ENCODE data around the gene EXOSC10.

Gene EXOSC10

DNA sequence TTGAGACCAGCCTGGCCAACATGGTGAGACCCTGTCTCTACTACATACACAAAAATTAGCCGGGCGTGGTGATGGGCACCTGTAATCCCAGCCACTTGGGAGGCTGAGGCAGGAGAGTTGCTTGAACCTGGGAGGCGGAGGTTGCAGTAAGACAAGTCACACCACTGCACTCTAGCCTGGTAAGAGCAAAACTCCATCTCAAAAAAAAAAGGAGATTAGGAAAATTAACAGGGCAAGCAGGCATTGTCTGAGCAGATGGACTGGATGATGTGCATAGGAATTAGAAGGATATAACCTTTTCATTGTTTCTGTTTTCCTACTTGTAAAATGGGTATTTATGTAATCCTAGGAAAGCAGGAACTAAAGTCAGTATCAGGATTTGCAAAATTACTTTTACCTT is 71.7 kb downstream of the EXOSC10 start:
- TF ChIP-seq, protein P1, sequence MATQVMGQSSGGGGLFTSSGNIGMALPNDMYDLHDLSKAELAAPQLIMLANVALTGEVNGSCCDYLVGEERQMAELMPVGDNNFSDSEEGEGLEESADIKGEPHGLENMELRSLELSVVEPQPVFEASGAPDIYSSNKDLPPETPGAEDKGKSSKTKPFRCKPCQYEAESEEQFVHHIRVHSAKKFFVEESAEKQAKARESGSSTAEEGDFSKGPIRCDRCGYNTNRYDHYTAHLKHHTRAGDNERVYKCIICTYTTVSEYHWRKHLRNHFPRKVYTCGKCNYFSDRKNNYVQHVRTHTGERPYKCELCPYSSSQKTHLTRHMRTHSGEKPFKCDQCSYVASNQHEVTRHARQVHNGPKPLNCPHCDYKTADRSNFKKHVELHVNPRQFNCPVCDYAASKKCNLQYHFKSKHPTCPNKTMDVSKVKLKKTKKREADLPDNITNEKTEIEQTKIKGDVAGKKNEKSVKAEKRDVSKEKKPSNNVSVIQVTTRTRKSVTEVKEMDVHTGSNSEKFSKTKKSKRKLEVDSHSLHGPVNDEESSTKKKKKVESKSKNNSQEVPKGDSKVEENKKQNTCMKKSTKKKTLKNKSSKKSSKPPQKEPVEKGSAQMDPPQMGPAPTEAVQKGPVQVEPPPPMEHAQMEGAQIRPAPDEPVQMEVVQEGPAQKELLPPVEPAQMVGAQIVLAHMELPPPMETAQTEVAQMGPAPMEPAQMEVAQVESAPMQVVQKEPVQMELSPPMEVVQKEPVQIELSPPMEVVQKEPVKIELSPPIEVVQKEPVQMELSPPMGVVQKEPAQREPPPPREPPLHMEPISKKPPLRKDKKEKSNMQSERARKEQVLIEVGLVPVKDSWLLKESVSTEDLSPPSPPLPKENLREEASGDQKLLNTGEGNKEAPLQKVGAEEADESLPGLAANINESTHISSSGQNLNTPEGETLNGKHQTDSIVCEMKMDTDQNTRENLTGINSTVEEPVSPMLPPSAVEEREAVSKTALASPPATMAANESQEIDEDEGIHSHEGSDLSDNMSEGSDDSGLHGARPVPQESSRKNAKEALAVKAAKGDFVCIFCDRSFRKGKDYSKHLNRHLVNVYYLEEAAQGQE (IDR thresholded peaks at IDR 0.05; ENCODE audit: insufficient read depth in 1 of 2, low read depth in 2 of 2, low read length in 2 of 2): no peak
- TF ChIP-seq TAF1 (IDR thresholded peaks at IDR 0.05; ENCODE audit: borderline replicate concordance, insufficient read depth, low read length) (no peak), SIN3A (IDR thresholded peaks at IDR 0.05; ENCODE audit: borderline replicate concordance, insufficient read depth, low read length) (no peak), FOXP2 (optimal IDR thresholded peaks at IDR 0.05; ENCODE audit: borderline replicate concordance, extremely low read depth, extremely low read length, insufficient read depth) (no peak), POLR2AphosphoS5 (IDR thresholded peaks at IDR 0.05; ENCODE audit: low read depth, low read length) (no peak)

DNA sequence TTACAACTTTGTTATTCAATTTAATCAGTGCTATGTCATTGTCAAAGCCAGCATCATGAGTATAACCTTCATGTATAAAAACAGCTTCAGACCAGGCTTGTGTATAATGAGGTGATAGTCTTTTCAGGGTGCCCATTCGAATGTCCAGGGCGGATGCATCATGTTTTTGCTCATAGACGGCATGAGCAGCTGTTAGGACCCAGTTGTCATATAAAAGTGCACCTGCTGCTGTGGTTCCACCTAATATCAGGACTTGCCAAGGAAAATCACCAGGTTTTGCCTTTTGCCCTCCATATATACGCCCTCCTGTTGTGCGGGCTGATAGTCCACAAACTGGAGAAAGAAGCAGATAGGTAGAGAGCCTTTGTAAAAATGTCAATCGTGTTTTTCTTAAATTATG is 72.4 kb downstream of the EXOSC10 start:
- TF ChIP-seq, protein P1 (IDR thresholded peaks at IDR 0.05; ENCODE audit: insufficient read depth in 1 of 2, low read depth in 2 of 2, low read length in 2 of 2): no peak
- TF ChIP-seq TAF1 (IDR thresholded peaks at IDR 0.05; ENCODE audit: borderline replicate concordance, insufficient read depth, low read length) (no peak), POLR2AphosphoS5 (IDR thresholded peaks at IDR 0.05; ENCODE audit: low read depth, low read length) (no peak), SIN3A (IDR thresholded peaks at IDR 0.05; ENCODE audit: borderline replicate concordance, insufficient read depth, low read length) (no peak), FOXP2 (optimal IDR thresholded peaks at IDR 0.05; ENCODE audit: borderline replicate concordance, extremely low read depth, extremely low read length, insufficient read depth) (no peak)

DNA sequence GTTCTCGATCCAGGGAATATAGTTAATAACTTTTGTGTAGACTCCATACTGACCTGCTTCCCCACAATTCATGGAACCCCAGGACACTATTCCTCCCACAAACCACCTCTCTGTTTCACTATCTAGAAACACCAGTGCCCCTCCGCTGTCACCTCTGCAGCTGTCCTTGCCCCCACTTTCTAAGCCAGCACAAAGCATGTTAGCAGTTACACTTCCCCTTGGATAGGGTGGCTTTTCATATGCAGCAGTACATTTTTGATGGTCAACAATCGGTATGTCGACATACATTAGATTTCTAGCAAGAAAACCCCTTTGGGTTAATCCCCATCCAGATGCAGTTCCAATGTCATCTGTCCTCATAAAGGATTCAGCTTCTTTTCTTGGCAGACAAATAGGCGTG is 72.8 kb downstream of the EXOSC10 start:
- TF ChIP-seq, protein P1 (IDR thresholded peaks at IDR 0.05; ENCODE audit: insufficient read depth in 1 of 2, low read depth in 2 of 2, low read length in 2 of 2): no peak
- no peak for TF ChIP-seq POLR2AphosphoS5 (IDR thresholded peaks at IDR 0.05; ENCODE audit: low read depth, low read length)
- TF ChIP-seq SIN3A (IDR thresholded peaks at IDR 0.05; ENCODE audit: borderline replicate concordance, insufficient read depth, low read length): no peak
- no peak for TF ChIP-seq FOXP2 (optimal IDR thresholded peaks at IDR 0.05; ENCODE audit: borderline replicate concordance, extremely low read depth, extremely low read length, insufficient read depth)
- TF ChIP-seq TAF1 (IDR thresholded peaks at IDR 0.05; ENCODE audit: borderline replicate concordance, insufficient read depth, low read length): no peak

DNA sequence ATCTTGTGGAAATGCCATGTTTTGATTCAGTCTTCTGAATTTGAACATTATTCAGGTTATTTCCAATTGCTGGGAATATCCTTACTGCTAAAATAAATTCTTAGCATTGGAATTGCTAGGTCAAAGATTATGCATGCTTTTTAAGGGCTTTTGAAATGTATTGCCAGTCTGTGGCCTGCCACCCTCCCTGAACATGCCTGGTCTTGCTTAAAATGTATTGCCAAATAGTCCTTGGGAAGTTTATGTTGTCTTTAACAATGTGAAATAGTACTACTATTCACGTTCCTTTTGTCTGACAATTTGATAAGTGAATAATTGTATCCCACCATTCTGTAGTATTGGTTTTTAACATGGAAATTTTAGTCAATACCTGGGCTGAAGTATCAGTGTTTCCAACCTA is 73.6 kb downstream of the EXOSC10 start:
- TF ChIP-seq SIN3A (IDR thresholded peaks at IDR 0.05; ENCODE audit: borderline replicate concordance, insufficient read depth, low read length) (no peak), FOXP2 (optimal IDR thresholded peaks at IDR 0.05; ENCODE audit: borderline replicate concordance, extremely low read depth, extremely low read length, insufficient read depth) (no peak), TAF1 (IDR thresholded peaks at IDR 0.05; ENCODE audit: borderline replicate concordance, insufficient read depth, low read length) (no peak), POLR2AphosphoS5 (IDR thresholded peaks at IDR 0.05; ENCODE audit: low read depth, low read length) (no peak)
- TF ChIP-seq, protein P1 (IDR thresholded peaks at IDR 0.05; ENCODE audit: insufficient read depth in 1 of 2, low read depth in 2 of 2, low read length in 2 of 2): no peak

DNA sequence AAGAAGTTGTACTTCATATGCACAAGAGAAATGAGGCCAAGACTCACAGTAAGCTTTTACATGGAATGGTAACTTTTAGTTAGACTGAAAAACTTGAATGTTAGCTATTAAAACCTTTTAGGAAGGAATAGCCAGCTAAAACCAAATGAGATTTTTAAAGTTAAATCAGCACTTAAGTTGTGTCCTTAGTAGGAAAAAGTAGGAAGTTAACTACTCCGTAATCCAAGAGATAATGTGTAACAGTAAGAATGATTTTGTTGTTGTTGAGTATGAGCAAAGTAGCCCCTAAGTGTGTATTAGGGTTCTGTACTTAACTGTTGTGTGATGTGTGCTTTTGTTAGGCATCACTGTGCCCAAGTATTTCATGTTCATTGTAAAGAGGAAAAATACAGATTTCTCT is 74.1 kb downstream of the EXOSC10 start:
- TF ChIP-seq, protein P1 (IDR thresholded peaks at IDR 0.05; ENCODE audit: insufficient read depth in 1 of 2, low read depth in 2 of 2, low read length in 2 of 2): no peak
- TF ChIP-seq SIN3A (IDR thresholded peaks at IDR 0.05; ENCODE audit: borderline replicate concordance, insufficient read depth, low read length) (no peak), TAF1 (IDR thresholded peaks at IDR 0.05; ENCODE audit: borderline replicate concordance, insufficient read depth, low read length) (no peak), POLR2AphosphoS5 (IDR thresholded peaks at IDR 0.05; ENCODE audit: low read depth, low read length) (no peak), FOXP2 (optimal IDR thresholded peaks at IDR 0.05; ENCODE audit: borderline replicate concordance, extremely low read depth, extremely low read length, insufficient read depth) (no peak)

All from PFSK-1 (cell line).